IPS-15b (cell line): ENCODE measurements around the gene IGF2BP2.

Experiments used
- H3K27me3 ChIP-seq: one replicate; pipeline ENCODE4 v1.6.1; 2013; ENCODE audit warnings: low read length; ENCODE audit not compliant: control insufficient read depth, insufficient read depth
- H3K36me3 ChIP-seq: one replicate; pipeline ENCODE4 v1.6.1; 2013; ENCODE audit warnings: low read length; ENCODE audit not compliant: control insufficient read depth, insufficient read depth
- H3K4me1 ChIP-seq: one replicate; pipeline ENCODE4 v1.6.1; 2013; ENCODE audit warnings: mild to moderate bottlenecking, low read length; ENCODE audit not compliant: control insufficient read depth, insufficient read depth
- H3K4me3 ChIP-seq: one replicate; pipeline ENCODE4 v1.5.1; 2013; ENCODE audit warnings: low read depth, low read length
- H3K9ac ChIP-seq: one replicate; pipeline ENCODE4 v1.6.1; 2013; ENCODE audit warnings: low read depth, mild to moderate bottlenecking, low read length
- H3K9me3 ChIP-seq: one replicate; pipeline ENCODE4 v1.6.1; 2013; ENCODE audit warnings: mild to moderate bottlenecking, low read length; ENCODE audit not compliant: control insufficient read depth, insufficient read depth

The IGF2BP2 gene

DNA sequence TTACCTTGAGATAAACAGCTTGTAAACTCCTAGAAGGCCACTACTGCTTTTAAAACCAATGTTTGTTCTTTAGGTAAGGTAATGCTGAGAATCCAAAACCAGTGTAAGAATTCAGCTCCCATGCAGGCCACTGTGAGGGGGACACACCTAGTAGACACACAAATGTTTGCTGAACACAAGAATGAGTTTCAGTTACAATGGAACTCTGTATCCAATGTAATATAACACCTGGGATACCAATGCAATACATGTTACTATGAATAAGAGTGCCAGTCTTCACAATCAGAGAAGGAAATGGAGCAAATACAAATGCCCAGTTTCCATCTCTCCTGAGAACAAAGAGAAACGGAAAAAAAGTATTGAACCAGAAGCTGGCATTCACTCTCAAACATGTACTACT is 65.9 kb downstream of the IGF2BP2 start:
- Histone ChIP-seq H3K9me3 (peaks cover 11% of the 10 kb centered on the region), H3K36me3 (no peaks in the 10 kb centered on the region), H3K9ac (no peak overlapping the region), H3K4me3 (no peak overlapping the region), H3K4me1 (peaks cover 3% of the 10 kb centered on the region), H3K27me3 (no peaks in the 10 kb centered on the region)

DNA sequence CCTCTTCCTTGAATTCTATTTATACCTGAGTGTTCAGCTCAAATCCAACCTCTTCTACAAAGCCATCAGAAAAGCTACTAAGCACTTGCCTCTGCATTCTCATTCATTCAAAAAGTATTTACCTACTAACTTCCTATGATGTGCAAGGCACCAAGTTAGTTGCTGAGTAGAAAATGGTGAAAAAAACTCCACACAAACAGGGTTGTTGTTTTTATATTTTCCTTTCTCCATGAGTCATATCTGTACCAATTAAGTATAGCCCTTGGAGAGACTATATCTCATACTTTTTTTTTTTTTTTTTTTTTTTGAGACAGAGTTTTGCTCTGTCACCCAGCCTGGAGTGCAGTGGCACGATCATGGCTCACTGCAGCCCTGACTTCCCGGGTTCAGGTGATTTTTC is 67.7 kb downstream of the IGF2BP2 start:
- Histone ChIP-seq H3K4me3 (no peak overlapping the region), H3K4me1 (peaks cover 3% of the 10 kb centered on the region)

DNA sequence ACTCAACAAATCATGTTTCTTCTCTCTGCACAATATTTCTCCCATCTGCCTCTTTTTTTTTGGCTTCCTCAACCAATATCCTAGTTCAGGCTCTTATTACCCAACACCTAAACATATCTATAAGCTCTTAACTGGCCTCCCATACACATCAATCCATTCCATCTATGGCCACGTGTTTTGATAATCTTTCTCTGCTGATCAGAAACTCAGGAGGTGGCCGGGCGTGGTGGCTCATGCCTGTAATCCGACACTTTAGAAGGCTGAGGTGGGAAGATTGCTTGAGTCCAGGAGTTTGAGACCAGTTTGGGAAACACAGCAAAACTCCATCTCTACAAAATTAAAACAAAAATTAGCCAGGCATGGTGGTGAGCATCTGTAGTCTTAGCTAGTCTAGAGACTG is 68.4 kb downstream of the IGF2BP2 start:
- Histone ChIP-seq H3K9ac (no peak overlapping the region), H3K27me3 (no peaks in the 10 kb centered on the region), H3K4me1 (peaks cover 3% of the 10 kb centered on the region), H3K36me3 (no peaks in the 10 kb centered on the region), H3K4me3 (no peak overlapping the region), H3K9me3 (peaks cover 11% of the 10 kb centered on the region)

More for the DNA sequence above, 67.7 kb downstream of the IGF2BP2 start:
- H3K36me3 ChIP-seq = no peaks in the 10 kb centered on the region
- H3K27me3 ChIP-seq = no peaks in the 10 kb centered on the region
- peaks cover 11% of the 10 kb centered on the region for H3K9me3 ChIP-seq
- no peak overlapping the region for H3K9ac ChIP-seq

GRCh38 chr3:185754920-185755319 is 69.9 kb downstream of the IGF2BP2 start:
- no peaks in the 10 kb centered on the region for H3K27me3 ChIP-seq
- H3K9ac ChIP-seq = no peak overlapping the region
- H3K9me3 ChIP-seq = peaks cover 11% of the 10 kb centered on the region
- no peak overlapping the region for H3K4me3 ChIP-seq
- H3K4me1 ChIP-seq = peaks cover 6% of the 10 kb centered on the region
- H3K36me3 ChIP-seq = no peaks in the 10 kb centered on the region

DNA sequence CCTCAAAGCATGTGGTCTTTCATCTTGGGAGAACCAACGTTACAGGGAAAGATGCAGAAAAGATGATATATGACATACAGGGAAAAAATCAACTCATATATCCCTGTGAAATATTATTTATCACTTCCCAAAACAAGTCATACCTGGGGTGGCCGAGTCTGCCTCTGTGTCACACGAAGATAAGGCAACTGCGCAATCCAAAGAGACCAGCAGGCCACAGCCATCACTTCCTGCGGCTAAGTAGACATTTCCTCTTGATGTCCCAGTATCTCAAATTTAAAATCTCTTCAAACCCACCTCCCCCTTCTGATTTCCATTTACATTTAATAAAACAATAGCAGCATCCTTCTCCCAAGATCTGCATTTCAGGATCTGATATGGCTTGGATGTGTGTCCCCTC is 71.5 kb downstream of the IGF2BP2 start:
- Histone ChIP-seq H3K27me3 (no peaks in the 10 kb centered on the region), H3K9ac (no peak overlapping the region), H3K4me3 (no peak overlapping the region)

DNA sequence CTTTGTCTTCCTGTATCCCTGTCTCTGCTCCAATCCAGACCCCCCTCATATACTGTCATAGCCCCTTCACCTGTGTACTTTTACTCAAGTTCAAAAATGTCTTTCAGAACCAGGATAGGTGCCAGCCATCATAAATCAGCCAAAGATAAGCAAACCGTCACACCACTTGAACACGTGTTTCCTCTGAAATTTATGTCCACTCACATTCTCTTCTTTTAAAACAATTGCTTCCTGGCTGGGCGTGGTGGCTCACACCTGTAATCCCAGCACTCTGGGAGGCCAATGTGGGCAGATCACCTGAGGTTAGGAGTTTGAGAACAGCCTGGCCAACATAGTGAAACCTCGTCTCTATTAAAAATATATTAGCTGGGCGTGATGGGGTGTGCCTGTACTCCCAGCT is 74.1 kb downstream of the IGF2BP2 start:
- no peaks in the 10 kb centered on the region for H3K27me3 ChIP-seq
- no peak overlapping the region for H3K9ac ChIP-seq
- H3K4me1 ChIP-seq = peaks cover 25% of the 10 kb centered on the region
- H3K9me3 ChIP-seq = peaks cover 7% of the 10 kb centered on the region
- H3K36me3 ChIP-seq = no peaks in the 10 kb centered on the region
- no peak overlapping the region for H3K4me3 ChIP-seq

More for the DNA sequence above, 71.5 kb downstream of the IGF2BP2 start:
- Histone ChIP-seq H3K36me3 (no peaks in the 10 kb centered on the region), H3K4me1 (peaks cover 14% of the 10 kb centered on the region), H3K9me3 (peaks cover 11% of the 10 kb centered on the region)

DNA sequence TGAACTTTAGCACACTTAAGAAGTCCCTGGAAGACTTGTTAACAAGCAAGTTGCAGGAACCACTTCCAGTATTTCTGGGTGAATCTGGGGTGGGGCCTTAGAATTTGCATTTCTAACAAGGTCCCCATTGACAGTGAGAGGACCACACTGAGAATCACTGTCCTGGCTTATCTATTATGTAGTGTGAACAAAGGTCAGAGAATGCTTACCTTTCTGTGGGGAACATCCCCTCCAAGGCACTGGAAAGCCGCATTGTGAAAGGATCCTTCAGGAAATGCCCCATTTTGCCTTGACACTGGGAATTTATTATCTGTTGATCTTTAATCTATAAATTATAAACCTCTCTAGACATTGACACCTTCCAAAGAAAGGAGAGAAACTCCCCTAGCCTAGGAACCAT is 74.8 kb downstream of the IGF2BP2 start:
- Histone ChIP-seq H3K4me1 (peaks cover 28% of the 10 kb centered on the region), H3K4me3 (no peak overlapping the region), H3K9ac (no peak overlapping the region), H3K9me3 (peaks cover 1% of the 10 kb centered on the region), H3K36me3 (no peaks in the 10 kb centered on the region), H3K27me3 (no peaks in the 10 kb centered on the region)

DNA sequence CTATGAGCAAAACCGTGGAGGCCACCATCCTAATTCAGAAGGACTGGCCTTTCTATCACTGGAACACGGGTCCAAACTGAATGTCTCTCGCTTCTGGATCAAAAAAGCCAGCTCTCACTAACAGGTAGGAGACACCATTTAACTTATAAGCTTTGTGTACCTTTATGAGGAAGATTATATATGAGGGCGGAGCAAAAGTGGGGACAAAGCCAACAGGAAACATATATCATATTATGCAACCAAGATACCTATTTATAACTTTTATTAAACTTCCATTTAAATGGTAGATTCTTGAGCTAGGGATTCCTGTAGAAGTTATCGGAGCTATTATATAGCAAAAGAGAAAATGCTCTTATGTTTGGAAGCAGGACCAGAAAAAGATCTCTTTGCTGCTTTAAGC is 78.4 kb downstream of the IGF2BP2 start:
- no peak overlapping the region for H3K9ac ChIP-seq
- H3K36me3 ChIP-seq = no peaks in the 10 kb centered on the region
- no peak overlapping the region for H3K4me3 ChIP-seq
- no peaks in the 10 kb centered on the region for H3K9me3 ChIP-seq
- H3K4me1 ChIP-seq = peaks cover 31% of the 10 kb centered on the region
- H3K27me3 ChIP-seq = no peaks in the 10 kb centered on the region

- H3K27me3 ChIP-seq = no peaks in the 10 kb centered on the region
- H3K36me3 ChIP-seq = no peaks in the 10 kb centered on the region
- no peak overlapping the region for H3K9ac ChIP-seq
- H3K9me3 ChIP-seq = no peaks in the 10 kb centered on the region
- H3K4me3 ChIP-seq = no peak overlapping the region
- peaks cover 29% of the 10 kb centered on the region for H3K4me1 ChIP-seq
Measured at GRCh38 chr3:185744997-185745843, 79.6 kb downstream of the IGF2BP2 start.

- no peaks in the 10 kb centered on the region for H3K9me3 ChIP-seq
- H3K4me1 ChIP-seq = peaks cover 19% of the 10 kb centered on the region
- H3K36me3 ChIP-seq = no peaks in the 10 kb centered on the region
- no peaks in the 10 kb centered on the region for H3K27me3 ChIP-seq
- no peak overlapping the region for H3K4me3 ChIP-seq
- H3K9ac ChIP-seq = no peak overlapping the region
Measured at GRCh38 chr3:185741586-185741985, 83.3 kb downstream of the IGF2BP2 start.

GRCh38 chr3:185740133-185740532 is 84.7 kb downstream of the IGF2BP2 start:
- H3K4me1 ChIP-seq = peaks cover 9% of the 10 kb centered on the region
- no peak overlapping the region for H3K4me3 ChIP-seq
- no peaks in the 10 kb centered on the region for H3K27me3 ChIP-seq
- no peak overlapping the region for H3K9ac ChIP-seq
- H3K9me3 ChIP-seq = no peaks in the 10 kb centered on the region
- no peaks in the 10 kb centered on the region for H3K36me3 ChIP-seq

DNA sequence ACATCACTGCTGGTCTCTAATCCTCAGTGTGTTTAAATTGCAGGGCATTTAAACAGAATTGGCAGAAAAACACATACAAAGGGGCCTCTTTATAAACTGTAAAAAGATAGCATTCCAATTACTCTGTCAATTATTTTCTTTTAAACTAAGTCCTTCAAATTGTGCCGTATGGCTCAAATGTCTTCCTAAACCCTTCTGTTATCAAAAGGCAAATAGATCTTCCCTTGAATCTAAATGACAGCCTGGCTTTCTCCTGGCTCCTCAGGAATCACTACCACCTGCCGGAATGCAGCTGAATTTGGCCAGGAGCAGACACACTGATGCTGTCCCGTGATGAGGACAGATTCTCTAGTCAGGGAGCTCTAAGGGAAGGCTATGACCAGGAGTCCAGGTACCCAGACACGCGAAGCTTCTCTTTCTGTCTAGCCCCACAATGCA is 85.6 kb downstream of the IGF2BP2 start:
- Histone ChIP-seq H3K4me3 (no peak overlapping the region), H3K36me3 (no peaks in the 10 kb centered on the region), H3K4me1 (peaks cover 6% of the 10 kb centered on the region), H3K9me3 (no peaks in the 10 kb centered on the region), H3K9ac (no peak overlapping the region), H3K27me3 (no peaks in the 10 kb centered on the region)
